ENCODE results near the gene ZSWIM6. TPM values are rescaled to one million over a fixed set of nuclear protein-coding genes. Genes with fewer than 3 reads are reported as not detected.
A peak's percentile ranks its signal among the peaks of the same experiment; 100 is the strongest.

Gene ZSWIM6
- polyA plus RNA-seq, 5 donors: 17.4 to 26.1 (median 20.9) TPM

- DNase-seq: no peak
Observed at GRCh38 chr5:61357745-61358144, 25.7 kb downstream of the ZSWIM6 start.

GRCh38 chr5:61362796-61363368 is 30.8 kb downstream of the ZSWIM6 start:
- DNase-seq: no peak

- no peak for DNase-seq
Observed at GRCh38 chr5:61363401-61364114, 31.5 kb downstream of the ZSWIM6 start.

- no peak for DNase-seq
Observed at GRCh38 chr5:61366497-61367240, 34.6 kb downstream of the ZSWIM6 start.

GRCh38 chr5:61370506-61370905 is 38.4 kb downstream of the ZSWIM6 start:
- DNase-seq: no peak

GRCh38 chr5:61371474-61371873 is 39.4 kb downstream of the ZSWIM6 start:
- DNase-seq: no peak

- no peak for DNase-seq
Observed at GRCh38 chr5:61379677-61380076, 47.6 kb downstream of the ZSWIM6 start.

GRCh38 chr5:61381968-61382367 is 49.9 kb downstream of the ZSWIM6 start:
- DNase-seq: no peak

- no peak for DNase-seq
Observed at GRCh38 chr5:61385627-61386026, 53.6 kb downstream of the ZSWIM6 start.

- DNase-seq: no peak
Observed at GRCh38 chr5:61386045-61386800, 54.2 kb downstream of the ZSWIM6 start.

- peak in 1 of 2 donors; percentile 16 for DNase-seq
Observed at GRCh38 chr5:61389609-61390008, 57.6 kb downstream of the ZSWIM6 start.

GRCh38 chr5:61394078-61394704 is 62.1 kb downstream of the ZSWIM6 start:
- no peak for DNase-seq

GRCh38 chr5:61394793-61395192 is 62.7 kb downstream of the ZSWIM6 start:
- no peak for DNase-seq

- no peak for DNase-seq
Observed at GRCh38 chr5:61397238-61397637, 65.2 kb downstream of the ZSWIM6 start.

GRCh38 chr5:61397937-61398336 is 65.9 kb downstream of the ZSWIM6 start:
- DNase-seq: no peak

GRCh38 chr5:61398440-61398839 is 66.4 kb downstream of the ZSWIM6 start:
- no peak for DNase-seq

GRCh38 chr5:61399679-61400078 is 67.6 kb downstream of the ZSWIM6 start:
- no peak for DNase-seq

- no peak for DNase-seq
Observed at GRCh38 chr5:61401726-61402125, 69.7 kb downstream of the ZSWIM6 start.

GRCh38 chr5:61402244-61402823 is 70.3 kb downstream of the ZSWIM6 start:
- DNase-seq: no peak

- DNase-seq: no peak
Observed at GRCh38 chr5:61402970-61403900, 71.2 kb downstream of the ZSWIM6 start.

All from right lung (tissue), 5 donors.